HG03196 (cell line): ENCODE measurements around the gene WASF2.

Experiments used
- ATAC-seq: cut with Tn5 transposase; IDR thresholded peaks from one replicate; pipeline ENCODE4 v1.9.1; 2021; ENCODE audit not compliant: unreplicated experiment

Gene WASF2

DNA sequence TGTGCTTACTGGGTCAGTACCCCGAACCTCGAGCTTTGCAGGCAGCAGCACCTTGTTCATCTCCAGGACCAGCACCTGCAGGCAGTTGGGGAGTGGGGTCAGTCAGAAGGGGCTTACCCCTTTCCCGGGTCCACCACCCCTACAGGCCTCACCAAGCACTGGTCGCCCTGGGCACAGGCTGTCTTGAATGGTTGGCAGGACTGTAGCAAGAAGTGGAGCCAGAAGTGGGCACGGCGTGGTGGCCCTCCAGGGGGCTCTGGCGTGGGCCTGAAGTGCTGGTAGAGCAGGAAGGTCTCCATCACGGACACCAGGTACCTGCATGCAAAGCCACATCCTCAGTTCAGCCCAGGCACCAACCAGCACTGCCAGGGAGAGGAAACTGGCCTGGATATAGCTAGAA is 128.4 kb downstream of the WASF2 start:
- no peak for ATAC-seq

DNA sequence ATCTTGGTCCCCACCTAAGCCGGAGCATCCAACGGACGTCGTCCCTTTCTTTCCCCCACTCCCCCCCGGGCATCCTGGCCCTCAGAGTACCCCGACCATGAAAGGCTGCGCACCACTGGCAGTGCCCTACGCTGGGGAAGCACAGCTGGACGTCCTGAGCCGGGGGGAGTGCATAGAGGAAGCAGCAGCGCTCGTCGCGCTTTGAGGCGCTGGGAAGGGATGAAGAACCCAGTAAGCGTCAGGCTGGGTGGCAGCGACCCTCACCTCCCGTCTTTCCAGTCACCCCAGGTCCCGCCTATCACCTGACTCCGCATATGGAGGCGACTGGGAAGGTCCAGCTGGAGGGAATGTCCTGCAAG is 128.9 kb downstream of the WASF2 start:
- ATAC-seq, result no peak

DNA sequence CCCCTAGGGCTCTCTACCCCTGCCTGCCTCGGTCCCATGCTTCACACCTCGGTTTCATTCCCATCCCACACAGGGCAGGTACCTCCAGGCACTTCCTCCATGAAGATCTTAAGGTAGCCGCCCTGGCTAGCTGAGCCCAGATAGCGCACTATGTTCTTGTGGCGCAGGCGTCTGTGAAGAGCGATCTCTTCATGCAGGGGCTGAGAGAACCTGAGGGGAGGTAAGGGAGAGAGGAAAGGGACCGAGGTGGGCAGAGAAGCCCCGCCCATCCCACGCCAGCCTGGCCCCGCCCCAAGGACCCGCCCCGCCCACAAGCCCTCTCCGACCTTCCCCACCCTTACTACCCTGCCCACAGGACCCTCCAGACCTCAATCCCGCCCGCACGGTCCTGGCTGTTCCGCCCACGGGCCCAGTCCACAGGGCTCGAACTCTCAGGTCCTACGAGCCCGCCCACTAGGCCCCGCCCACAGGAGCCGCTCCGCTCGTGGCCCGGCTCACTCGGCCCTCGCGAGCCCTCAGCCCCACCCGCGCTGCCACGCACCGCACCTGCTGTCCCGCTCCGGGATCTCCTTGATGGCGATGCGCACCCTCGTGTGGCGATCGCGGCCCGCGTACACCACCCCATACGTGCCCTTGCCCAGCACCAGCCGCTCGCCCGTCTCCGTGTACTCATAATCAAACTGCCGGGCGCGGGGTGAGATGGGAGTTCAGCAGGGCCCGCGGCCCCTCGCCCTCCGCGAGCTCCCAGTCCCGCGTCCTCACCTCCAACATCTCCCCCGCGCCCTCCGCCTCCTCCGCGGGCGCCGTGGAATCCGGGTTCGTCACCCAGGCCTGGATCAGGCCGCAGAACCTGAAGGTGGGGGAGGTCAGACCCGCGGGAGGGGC is 129.6 kb downstream of the WASF2 start:
- no peak for ATAC-seq

DNA sequence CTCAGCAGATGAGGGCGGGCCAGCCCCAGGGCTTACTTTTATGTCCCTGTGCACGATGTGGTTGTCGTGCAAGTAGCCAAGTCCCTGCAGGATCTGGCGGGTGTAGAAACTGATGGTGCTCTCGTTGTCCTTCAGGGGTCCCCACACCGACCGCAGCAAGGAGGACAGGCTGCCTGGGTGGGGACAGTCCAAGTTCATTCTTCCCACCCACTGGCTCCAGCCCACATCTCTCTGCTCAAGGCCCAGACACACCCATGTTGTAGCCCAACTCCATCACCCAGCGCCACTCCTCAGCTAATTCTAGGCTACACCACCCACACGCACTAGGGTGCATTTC is 130.2 kb downstream of the WASF2 start:
- ATAC-seq, result no peak

DNA sequence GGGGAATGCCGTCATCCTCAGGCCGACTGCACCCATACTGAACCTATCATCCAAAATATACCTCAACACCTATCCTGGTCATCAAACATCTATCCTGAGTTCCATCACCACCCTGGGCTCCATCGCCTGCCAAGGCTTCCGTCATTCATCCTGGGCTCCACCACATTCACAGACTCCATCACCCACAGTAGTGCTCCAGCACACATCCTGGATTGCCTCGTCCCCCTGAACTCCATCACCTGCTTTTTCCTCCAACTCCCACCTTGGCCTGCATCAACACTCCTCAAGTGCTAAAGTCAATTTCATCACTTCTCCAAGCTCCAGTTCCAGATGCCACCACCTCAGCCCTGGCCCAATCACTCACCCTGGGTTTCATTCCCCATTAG is 131.0 kb downstream of the WASF2 start:
- no peak for ATAC-seq

DNA sequence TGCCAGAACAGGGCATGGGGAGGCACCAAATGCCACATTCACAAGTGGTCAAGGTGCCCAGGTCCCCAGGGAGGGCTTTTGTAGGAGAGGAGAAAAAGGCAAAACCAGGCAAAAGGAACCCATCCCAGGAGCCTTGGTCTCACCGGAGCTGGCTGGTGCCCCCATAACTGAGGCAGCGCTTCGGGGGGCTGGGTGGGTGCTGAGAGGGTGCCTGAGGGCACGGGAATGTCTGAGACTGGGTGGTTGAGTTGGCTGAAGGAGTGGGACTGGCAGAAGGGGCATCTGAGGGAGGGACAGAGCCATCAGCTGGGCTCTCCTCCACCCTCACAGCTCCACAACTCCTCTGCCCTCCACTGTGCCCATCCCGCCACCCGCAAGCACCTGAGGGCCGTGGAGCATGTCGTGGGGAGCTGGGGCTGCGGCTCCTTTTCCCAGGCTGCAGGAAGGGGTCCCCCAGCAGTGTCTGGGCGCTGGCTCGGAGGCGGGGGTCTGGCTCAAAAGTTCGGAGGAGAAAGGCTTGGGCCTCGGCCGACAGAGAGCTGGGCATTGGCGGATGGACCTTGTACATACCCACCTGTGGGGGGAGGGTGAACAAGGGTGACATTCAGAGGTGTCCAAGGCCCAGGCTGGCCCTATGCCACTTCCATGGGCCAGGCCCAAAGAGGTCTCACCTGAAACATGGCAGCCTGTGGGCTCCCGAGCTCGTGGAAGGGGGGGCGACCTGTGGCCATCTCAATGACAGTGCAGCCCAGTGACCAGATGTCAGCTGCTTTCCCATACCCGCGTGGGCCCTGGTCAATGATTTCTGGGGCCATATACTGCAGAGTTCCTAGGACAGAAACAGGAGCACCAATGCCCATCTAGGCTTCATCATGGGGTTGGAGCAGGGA is 131.7 kb downstream of the WASF2 start:
- no peak for ATAC-seq

DNA sequence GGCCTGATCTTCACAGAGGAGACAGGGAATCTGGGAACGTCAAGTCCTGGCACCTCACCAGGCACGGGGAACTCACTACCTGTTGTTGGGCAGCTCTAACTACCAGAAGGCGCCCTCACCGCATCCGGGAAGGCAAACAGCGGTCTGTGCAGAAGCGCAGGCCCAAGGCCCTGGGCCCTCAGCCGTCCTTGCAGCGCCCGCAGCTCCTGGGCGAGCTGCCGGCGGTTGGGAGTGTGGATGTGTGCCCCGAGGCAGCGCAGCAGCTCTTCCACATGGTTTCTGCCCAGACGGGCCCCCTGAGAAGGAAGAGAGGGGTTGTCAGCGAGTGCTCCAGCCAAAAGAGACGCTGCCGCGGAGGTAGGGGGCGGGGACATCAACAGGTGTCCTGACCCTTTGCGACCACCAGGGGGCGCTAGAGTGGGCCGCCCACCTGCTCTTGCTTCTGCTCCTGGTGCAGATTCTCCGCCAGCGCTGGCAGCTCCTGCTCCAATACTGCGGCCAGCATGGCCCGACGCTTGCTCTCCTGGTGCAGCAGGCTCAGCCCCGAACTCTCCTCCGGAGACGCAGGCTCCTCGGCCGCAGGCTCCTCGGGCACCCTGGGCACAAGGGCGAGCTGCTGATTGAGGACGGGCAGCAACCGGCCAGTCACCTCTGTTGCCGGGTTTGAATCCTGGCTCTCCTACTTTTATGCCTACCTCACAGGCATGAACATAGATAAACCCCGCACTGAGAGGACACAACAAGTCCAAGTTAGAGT is 132.5 kb downstream of the WASF2 start:
- no peak for ATAC-seq

DNA sequence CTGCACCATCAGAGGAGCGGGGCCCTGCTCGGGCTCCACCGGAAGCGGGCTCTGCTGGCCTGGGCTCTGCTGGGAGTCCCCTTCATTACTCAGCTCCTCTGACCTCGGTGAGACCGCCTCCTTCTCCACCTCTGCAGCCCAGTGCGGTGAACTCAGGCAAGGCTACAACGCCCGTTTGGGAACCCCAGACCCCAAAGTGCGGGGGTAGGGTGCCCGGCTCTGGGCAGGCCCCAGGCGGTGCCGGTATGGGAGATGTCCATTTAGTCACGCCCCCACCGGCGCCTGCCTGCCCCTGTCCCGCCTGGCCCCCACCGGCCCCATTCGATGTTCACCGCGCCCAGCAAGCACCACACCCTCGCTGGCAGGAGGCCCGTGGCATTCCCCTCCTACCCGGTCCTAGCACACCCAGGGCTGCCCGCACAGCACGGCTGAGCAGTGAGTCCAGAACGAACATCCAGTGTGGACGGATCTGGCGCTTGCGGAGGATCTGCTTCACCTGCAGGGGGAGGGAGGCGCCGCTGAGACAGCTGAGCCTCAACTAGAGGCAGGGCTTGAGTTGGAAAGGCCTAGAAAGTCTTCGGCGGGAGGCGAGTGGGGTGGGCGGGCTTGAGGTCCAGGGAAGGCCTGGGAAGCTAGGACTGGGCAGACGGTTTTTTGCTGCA is 133.2 kb downstream of the WASF2 start:
- no peak for ATAC-seq

DNA sequence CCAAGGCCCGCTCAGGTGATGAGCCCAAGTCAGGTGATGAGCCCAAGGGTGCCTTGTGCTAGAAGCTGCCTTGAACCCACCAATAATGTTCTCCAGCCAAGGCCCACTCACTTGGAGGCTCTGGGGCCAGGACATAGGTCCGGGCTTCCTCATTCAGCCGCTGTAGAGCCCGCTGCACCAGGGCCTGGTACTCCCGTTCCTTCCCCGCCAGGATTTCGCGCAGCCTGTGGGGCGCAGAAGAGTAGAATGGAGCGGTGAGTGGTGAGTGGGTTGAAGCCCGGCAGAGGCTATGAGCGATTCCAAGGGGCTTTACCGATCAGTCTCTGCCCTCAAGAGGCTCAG is 133.7 kb downstream of the WASF2 start:
- ATAC-seq, result no peak

DNA sequence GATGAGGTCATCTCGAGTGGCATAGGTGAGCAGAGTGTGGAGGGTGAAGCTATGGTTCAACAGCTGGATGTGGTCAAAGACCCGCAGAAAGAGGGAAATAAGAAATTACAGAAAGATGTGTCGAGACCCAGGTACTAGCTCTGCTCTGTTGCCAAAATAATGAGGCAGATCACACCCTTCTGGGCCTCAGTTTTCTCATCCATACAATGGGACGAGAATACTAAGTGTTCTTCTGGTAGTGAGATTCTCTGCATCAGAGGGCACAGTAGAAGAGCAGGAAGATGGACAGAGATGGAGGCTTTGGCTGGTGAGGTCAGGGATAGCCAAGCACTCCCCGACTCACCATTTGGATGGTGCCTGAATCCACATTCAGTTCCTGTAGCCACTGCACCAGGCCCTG is 134.3 kb downstream of the WASF2 start:
- ATAC-seq, result no peak
